HS-27A (cell line): ENCODE results near the gene INPPL1.
"Not testable (repeated sequence)": the region's sequence is repeated elsewhere in the genome, so short reads cannot be mapped to it uniquely, and the experiment has no call there.

Experiments used
- DNase-seq: peaks from one replicate; pipeline ENCODE4 v3.0.0-alpha.2; 2012; ENCODE audit warnings: low read depth, missing footprints

INPPL1 gene, protein sequence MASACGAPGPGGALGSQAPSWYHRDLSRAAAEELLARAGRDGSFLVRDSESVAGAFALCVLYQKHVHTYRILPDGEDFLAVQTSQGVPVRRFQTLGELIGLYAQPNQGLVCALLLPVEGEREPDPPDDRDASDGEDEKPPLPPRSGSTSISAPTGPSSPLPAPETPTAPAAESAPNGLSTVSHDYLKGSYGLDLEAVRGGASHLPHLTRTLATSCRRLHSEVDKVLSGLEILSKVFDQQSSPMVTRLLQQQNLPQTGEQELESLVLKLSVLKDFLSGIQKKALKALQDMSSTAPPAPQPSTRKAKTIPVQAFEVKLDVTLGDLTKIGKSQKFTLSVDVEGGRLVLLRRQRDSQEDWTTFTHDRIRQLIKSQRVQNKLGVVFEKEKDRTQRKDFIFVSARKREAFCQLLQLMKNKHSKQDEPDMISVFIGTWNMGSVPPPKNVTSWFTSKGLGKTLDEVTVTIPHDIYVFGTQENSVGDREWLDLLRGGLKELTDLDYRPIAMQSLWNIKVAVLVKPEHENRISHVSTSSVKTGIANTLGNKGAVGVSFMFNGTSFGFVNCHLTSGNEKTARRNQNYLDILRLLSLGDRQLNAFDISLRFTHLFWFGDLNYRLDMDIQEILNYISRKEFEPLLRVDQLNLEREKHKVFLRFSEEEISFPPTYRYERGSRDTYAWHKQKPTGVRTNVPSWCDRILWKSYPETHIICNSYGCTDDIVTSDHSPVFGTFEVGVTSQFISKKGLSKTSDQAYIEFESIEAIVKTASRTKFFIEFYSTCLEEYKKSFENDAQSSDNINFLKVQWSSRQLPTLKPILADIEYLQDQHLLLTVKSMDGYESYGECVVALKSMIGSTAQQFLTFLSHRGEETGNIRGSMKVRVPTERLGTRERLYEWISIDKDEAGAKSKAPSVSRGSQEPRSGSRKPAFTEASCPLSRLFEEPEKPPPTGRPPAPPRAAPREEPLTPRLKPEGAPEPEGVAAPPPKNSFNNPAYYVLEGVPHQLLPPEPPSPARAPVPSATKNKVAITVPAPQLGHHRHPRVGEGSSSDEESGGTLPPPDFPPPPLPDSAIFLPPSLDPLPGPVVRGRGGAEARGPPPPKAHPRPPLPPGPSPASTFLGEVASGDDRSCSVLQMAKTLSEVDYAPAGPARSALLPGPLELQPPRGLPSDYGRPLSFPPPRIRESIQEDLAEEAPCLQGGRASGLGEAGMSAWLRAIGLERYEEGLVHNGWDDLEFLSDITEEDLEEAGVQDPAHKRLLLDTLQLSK

DNA sequence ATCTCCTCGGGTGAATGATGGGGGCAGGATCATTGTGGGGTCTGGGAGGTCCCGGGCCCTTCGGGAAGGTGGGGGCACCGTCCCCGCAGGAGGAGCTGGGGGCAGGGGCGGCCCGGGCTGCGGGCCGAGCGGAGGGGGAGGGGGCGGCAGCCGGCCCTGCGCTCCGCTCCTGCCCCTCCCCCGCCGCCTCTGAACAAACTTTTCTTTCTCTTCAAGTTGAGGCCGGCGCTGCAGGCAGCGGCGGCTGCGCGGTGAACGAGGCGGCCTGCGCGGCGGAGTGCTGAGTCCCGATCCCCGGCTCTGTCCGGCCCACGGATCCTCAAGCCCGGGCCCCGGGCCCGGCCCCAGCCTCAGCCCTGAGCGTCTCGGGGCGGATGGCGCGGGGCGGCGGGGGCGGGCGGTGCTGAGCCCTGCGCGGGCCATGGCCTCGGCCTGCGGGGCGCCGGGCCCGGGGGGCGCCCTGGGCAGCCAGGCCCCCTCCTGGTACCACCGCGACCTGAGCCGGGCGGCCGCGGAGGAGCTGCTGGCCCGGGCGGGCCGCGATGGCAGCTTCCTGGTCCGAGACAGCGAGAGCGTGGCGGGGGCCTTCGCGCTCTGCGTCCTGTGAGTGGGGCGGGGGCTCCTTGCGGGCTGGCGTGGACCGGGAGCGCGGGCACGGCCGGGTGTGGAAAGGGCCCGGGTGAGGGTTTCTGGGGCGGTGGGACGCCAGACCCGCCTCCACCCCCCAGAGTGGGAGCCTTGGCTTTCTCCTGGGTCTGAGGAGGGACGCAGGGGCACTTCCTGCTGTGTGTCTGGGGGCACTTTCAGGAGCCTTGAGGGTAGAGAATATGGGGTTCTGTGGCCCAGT lies at the start of gene INPPL1:
INPPL1 (plus strand) TSS at position 204 of the 847 bp plus-strand sequence; CDS start at position 422, 218 bp downstream.
- DNase-seq = no peak

DNA sequence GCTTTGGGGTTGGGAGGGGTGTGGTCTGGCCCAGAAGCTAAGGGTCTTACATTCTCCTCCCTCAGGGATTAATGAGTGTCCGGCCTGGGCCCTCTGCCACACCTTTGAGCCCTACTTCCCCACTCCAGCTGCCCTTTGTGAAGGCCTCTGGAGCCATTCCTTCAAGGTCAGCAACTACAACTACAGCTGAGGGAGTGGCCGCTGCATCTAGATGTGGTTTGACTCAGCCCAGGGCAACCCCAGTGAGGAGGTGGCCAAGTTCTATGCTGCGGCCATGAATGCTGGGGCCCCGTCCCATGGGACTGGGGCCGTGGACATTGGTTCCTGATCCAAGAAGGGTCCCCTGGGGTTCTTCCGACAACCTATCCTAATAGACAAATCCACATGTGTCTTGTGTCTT lies 46.9 kb upstream of the INPPL1 start:
- no peak for DNase-seq

DNA sequence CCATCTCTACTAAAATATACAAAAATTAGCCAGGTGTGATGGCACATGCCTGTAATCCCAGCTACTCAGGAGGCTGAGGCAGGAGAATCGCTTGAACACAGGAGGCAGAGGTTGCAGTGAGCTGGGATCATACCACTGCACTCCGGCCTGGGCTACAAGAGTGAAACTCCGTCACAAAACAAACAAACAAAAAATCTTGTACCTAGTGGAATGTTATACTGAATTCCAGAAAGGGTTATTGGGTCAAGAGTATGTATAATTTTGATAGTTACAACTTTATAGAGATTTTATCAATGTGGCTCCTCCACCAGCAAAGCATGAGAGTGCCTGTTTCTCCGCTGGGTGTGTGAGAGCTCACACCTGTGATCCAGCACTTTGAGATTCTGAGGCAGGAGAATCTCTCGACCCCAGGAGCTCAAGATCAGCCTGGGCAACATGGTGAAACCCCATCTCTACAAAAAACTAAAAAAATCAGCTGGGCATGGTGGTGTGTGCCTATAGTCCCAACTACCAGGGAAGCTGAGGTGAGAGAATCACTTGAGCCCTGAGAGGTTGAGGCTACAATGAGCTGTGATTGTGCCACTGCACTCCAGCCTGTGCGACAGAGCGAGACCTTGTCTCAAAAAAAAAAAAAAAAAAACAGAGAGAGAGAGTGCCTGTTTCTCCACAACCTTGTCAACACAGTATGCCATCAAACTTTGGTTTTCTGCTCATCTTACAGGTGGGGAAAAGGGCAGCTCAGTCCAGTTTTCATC lies 45.3 kb upstream of the INPPL1 start:
- no peak for DNase-seq

DNA sequence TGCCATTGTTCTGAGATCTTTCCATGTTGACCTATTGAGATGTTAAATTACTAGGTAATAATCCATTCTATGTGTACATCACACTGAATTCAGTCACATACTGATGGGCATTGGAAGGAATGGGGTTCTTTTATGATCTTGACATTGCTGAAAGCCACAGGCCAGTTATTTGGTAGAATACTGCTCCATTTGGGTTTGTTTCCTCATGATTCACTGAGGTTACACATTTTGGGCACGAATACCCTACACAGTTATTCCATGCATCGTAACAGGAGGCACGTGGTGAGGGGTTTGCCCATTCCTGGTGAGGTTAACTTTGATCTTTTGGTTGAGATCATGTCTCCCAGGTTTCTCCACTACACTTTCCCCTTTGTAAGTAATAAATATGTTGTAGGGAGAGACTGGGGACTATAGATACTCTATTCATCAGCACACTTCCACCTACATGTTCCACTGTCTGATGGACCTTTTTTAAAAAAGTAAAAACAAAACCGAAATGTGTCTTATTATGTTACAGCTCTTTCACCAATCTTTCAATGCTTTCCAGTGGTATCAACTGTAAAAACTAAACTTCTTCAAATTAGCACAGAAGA lies 44.7 kb upstream of the INPPL1 start:
- no peak for DNase-seq

DNA sequence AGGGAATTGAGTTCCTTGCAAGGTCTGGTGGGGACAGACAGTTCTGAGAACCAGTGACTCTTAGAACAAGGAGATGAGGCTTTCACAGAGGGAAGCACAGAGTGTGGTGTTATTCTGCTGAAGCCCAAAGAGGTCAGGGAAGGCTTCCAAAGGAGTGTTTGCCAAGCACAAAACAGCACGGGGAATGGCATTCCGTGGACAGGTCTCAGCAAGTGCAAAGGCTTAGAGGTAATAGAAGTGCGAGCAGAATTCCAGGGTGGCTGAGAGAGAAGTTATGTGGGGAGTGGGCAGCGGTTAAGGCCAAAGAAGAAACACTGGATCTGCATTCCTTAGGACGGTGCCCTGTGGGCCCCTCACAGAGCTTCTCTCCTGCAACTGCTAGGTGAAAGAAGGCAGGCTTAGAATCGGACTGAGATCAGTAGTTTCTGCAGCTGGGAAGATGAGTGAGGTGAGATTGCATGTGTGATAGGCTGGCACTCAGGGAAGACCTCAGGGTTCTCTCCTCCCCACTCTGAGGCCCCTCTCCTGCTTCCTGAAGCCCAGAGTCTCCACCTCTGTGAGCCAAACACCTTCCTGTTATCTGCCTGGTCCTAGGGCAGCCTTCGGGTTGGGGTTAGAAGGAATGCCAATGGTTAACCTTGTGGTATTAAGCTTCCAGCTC lies 43.5 kb upstream of the INPPL1 start:
- not testable (repeated sequence) for DNase-seq

DNA sequence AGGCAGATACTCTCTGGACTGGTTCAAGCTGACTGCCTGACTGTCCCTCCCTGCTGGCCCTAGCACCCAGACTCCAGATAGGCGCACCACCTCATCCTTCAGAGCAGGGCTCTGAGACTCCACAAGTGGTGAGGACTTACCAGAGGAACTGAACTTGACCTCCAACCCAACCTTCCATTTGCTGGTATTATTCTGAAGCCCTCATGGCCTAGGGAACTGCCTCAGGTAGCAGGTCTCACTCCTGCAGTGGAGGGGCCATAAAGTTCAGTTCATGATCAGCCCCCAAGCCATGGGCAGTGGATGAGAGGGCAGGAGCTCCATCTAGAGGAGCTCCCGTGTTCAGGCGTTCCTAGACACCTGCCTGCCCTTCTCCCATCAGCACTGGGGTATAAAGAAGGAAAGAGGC lies 43.0 kb upstream of the INPPL1 start:
- DNase-seq = not testable (repeated sequence)

DNA sequence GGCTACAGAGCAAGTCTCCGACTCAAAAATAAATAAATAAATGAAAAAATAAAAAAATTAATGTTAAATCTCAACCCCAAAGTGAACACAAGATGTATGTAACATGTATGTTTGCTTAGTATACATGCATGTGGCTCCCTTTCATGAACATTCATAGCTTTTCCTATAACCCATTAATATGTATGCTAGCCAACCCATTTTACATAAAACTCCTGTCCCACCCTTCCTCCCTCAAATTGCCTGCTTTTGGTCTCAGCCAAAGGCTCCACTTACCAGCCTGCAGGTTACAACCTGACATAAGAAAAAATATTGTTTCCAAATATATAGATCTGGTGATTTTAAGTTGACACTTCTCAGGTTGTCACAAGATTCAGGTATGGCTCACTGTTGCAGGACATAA lies 36.3 kb upstream of the INPPL1 start:
- DNase-seq = no peak

DNA sequence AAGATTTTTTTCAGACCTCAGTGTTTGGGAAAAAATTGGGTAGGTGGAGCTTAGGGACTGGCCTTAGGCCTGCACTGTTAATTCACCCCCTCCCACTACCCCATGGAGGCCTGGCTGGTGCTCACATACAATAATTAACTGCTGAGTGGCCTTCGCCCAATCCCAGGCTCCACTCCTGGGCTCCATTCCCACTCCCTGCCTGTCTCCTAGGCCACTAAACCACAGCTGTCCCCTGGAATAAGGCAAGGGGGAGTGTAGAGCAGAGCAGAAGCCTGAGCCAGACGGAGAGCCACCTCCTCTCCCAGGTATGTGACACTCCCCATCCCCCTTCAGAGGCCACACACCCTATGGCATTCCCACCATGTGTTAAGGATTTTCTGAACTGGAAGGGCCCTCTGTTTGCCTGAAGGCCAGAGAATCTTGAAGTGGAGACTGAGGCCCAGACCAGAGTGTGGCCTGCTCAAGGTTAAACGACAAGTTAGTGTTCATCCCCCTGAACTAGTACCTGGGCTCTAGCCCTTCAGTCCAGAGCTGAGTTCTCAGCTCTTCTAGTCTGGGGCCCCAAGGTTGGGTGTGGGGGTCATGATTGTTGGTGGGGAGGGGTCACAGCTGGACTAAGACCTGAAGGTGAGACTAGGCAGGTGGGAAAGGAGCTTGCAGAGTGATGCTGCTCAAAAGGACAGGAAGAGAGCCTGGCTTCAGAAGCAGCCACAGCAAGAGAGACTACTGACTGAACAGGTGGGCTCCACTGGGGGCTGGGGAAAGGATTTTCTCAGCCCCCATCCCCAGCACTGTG lies 34.9 kb upstream of the INPPL1 start:
- no peak for DNase-seq

DNA sequence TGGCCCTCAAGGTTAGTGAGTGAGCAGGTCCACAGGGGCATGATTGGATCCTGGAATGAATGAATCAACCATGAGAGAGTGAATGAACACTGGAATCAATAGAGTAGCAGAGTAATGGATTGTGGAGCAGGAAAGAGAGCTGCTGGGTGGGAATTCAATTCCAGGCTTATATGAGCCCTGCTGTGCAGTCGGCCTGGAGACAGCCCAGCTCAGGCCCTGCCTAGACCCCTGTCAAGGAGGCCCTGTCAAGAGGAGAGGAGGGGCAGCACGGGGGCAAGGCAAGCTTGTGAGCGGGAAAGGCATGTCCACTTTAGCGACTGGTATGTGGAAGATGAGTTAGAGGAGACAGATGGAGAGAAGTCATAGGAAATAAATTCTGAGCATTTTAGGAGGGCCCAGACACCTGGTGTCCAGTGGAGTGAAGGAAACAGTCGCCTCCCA lies 33.9 kb upstream of the INPPL1 start:
- no peak for DNase-seq

DNA sequence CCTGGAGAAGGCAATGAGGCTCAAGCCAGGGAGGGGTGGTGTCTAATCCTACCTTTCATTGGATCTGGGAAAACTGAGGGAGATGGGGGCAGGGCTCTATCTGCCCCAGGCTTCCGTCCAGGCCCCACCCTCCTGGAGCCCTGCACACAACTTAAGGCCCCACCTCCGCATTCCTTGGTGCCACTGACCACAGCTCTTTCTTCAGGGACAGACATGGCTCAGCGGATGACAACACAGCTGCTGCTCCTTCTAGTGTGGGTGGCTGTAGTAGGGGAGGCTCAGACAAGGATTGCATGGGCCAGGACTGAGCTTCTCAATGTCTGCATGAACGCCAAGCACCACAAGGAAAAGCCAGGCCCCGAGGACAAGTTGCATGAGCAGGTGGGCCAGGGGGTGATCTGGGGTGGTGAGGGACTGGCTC lies 32.6 kb upstream of the INPPL1 start, which contains the start of gene FOLR1:
FOLR1 (plus strand) TSS at position 180 of the 421 bp plus-strand sequence; CDS start at position 214, 34 bp downstream.
- no peak for DNase-seq

DNA sequence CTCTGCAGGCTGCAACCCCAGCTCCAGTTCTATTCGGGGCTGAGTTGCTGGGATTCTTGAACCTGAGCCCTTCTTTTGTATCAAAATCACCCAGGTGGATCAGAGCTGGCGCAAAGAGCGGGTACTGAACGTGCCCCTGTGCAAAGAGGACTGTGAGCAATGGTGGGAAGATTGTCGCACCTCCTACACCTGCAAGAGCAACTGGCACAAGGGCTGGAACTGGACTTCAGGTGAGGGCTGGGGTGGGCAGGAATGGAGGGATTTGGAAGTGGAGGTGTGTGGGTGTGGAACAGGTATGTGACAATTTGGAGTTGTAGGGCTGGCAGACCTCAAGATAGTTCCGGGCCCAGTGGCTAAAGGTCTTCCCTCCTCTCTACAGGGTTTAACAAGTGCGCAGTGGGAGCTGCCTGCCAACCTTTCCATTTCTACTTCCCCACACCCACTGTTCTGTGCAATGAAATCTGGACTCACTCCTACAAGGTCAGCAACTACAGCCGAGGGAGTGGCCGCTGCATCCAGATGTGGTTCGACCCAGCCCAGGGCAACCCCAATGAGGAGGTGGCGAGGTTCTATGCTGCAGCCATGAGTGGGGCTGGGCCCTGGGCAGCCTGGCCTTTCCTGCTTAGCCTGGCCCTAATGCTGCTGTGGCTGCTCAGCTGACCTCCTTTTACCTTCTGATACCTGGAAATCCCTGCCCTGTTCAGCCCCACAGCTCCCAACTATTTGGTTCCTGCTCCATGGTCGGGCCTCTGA lies 28.9 kb upstream of the INPPL1 start:
- no peak for DNase-seq

DNA sequence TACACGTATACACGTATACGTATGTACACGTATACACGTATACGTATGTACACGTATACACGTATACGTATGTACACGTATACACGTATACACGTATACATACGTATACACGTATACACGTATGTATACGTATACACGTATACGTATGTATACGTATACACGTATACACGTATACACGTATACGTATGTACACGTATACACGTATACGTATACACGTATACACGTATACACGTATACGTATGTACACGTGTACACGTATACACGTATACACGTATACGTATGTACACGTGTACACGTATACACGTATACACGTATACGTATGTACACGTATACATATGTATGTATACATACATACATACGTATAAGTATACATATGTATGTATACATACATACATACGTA lies 23.1 kb upstream of the INPPL1 start:
- DNase-seq = not testable (repeated sequence)

DNA sequence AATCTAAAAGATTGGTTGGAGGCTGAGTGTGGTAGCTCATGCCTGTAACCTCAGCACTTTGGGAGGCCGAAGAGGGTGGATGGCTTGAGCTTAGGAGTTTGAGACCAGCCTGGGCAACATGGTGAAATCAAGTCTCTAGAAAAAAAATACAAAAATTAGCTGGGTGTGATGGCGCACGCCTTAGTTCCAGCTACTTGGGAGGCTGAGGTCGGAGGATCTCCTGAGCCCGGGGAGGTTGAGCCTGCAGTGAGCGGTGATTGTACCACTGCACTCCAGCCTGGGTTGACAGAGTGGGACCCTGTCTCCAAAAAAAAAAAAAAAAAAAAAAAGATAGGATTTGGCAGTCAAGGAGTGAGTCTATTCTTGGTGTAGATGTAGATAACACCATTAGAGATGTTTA lies 22.0 kb upstream of the INPPL1 start:
- DNase-seq = no peak

DNA sequence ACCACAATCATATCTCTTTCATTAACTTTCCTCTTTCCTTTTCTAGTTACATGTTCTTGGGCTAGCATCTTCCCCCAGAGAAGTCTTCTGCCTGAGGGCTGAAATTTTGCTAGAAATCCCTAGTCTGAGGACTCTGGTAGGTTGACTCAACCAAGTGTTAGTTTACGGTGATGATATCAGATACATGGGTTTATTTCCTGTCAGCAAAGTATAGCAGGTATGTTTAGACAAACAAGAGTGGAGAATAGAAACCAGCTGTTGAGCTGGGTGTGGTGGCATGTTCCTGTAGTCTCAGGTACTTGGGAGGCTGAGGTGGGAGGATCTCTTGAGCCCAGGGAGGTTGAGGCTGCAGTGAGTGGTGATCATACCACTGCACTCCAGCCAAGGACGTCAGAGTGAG lies 21.4 kb upstream of the INPPL1 start:
- no peak for DNase-seq

DNA sequence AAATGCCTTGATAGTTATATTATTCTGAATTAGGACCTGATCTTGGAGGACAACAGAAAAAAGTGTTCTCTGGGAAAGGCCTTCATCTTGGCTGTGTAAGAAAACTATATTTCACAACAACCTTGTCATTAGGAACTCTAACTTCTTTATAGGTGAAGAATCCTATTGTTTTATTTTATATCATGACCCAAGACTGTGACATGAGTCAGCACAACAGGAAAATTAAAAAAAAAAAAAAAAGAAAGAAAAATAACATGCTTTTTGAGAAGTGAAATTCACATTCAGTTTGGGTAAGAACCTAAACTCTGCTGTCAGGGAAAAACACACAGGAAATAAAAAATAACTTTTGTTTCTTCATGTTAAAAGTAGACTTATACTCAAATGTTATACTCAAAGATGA lies 19.7 kb upstream of the INPPL1 start:
- no peak for DNase-seq

DNA sequence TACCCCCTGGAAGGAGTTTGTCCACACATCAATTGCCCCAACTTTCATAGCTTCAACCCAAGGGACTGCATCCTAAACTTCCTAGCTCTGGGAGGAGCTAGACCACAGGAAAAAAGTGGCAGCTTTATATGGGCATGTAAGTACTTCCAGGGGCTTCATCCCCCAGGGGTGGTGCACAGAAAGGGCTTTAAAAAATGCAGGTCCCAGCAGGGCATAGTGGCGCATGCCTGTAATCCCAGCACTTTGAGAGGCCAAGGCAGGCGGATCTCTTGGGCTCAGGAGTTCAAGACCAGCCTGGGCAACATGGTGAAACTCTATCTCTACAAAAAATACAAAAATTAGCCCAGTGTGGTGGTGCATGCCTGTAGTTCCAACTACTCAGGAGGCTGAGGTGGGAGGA lies 17.8 kb upstream of the INPPL1 start:
- not testable (repeated sequence) for DNase-seq

DNA sequence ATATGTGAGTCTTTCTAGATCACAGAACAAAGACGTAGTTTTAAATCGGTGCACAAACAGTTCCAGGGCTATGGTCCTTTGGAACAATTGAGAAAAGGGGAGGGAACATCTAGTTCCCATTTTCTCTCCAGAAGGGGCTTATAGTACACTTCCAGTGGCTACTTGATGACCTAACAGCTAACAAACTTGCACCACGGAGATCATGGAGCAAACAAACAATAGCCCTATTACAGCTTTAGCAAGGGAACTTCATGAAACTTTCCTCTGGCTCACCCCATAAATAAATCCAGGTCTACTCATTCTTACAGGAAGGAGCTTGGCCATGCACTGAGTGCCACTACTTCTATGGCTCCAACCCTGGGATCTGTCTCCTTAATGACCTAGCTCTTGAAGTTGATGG lies 16.3 kb upstream of the INPPL1 start:
- no peak for DNase-seq

DNA sequence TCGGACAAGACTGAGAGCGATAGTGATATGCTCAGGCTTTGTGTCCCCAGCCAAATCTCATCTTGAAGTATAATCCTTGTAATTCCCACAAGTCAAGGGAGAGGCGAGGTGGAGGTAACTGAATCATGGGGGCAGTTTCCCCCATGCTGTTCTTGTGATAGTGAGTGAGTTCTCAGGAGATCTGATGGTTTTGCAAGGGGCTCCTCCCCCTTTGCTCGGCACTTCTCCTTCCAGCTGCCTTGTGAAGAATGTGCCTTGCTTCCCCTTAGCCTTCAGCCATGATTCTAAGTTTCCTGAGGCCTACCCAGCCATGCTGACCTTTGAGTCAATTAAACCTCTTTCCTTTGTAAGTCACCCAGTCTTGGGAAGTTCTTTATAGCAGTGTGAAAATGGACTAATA lies 15.5 kb upstream of the INPPL1 start:
- no peak for DNase-seq
